Heart right ventricle (tissue), 16 donors: Measurements from ENCODE around the gene C16orf82. TPM values are rescaled to one million over a fixed set of nuclear protein-coding genes. Genes with fewer than 3 reads are reported as not detected.

Experiments used
- ATAC-seq, 8 donors: fragments of 200-7000 bp; cut with Tn5 transposase; one replicate each; pipeline ENCODE4 v1.9.1; 2020; ENCODE audit warnings: mild to moderate bottlenecking in 8 of 8, moderate library complexity in 8 of 8, moderate number of reproducible peaks in 1 of 8
- DNase-seq, 2 donors: peaks; one replicate each; pipeline ENCODE4 v3.0.0-alpha.2; 2020
- H3K27ac ChIP-seq, 10 donors: fragments of 200-600 bp; sonication (generic) in 2 of 10; one replicate each; pipeline versions ENCODE4 v1.5.0 to v1.8.0; 2020 to 2022; ENCODE audit warnings: mild to moderate bottlenecking in 3 of 10
- H3K27me3 ChIP-seq, 7 donors: fragments of 200-600 bp; one replicate each; pipeline ENCODE4 v1.8.0; 2021 to 2022; ENCODE audit warnings: mild to moderate bottlenecking in 2 of 7
- H3K36me3 ChIP-seq, 9 donors: fragments of 200-600 bp; sonication (generic) in 1 of 9; one replicate each; pipeline versions ENCODE4 v1.5.0 to v1.8.0; 2020 to 2022; ENCODE audit warnings: mild to moderate bottlenecking in 2 of 9
- H3K4me1 ChIP-seq, 9 donors: fragments of 200-600 bp; sonication (generic) in 1 of 9; one replicate each; pipeline versions ENCODE4 v1.5.0 to v1.8.0; 2020 to 2022; ENCODE audit warnings: mild to moderate bottlenecking in 4 of 9
- H3K4me3 ChIP-seq, 10 donors: fragments of 200-600 bp; sonication (generic) in 2 of 10; one replicate each; pipeline versions ENCODE4 v1.5.0 to v1.8.0; 2020 to 2022; ENCODE audit warnings: mild to moderate bottlenecking in 7 of 10, moderate library complexity in 2 of 10
- H3K9me3 ChIP-seq, 11 donors: fragments of 200-600 bp in 10 of 11; sonication (generic) in 2 of 11; one replicate each; pipeline versions ENCODE4 v1.5.0 to v1.8.0; 2013 to 2022; ENCODE audit warnings: mild to moderate bottlenecking in 2 of 11, control low read depth in 1 of 11, moderate library complexity in 1 of 11
- CTCF ChIP-seq, 9 donors: fragments of 200-600 bp; sonication (generic) in 2 of 9; IDR thresholded peaks; one replicate each; pipeline versions ENCODE4 v1.5.0 to v1.8.0; 2021 to 2022; ENCODE audit warnings: antibody characterized with exemption in 9 of 9, mild to moderate bottlenecking in 5 of 9, moderate library complexity in 1 of 9
- WGBS, 2 donors: extraction: QIAGEN DNeasy Blood & Tissue Kit; methylation state at CpG; one replicate each; pipeline ENCODE4 v1.1.7; 2013; ENCODE audit warnings: inconsistent platforms in 1 of 2; 5-methylcytosine and 5-hydroxymethylcytosine counted together
- intact Hi-C, 10 donors: fragments of 100-400 bp; cut with DNase I; formaldehyde crosslinking; loops; one replicate each; pipeline versions ENCODE4 v1.11.1 to v1.14.2; 2022
- polyA plus RNA-seq, 2 donors: library from polyadenylated mRNA; stranded (reverse); fragments of 200-250 nt; gene quantifications; one replicate each; pipeline ENCODE4 v1.2.3, GENCODE V29; 2013
- total RNA-seq, 10 donors: library from RNA; stranded (reverse); fragmentation: NEBNext Ultra II Directional in 3 of 10; extraction: Animal tissue kit (Norgen Biotek cat#: 25700) in 3 of 10; gene quantifications; one replicate each; pipeline versions ENCODE4 v1.2.1 to v1.2.4, GENCODE V29; 2021 to 2023
- donor health status: Arrhythmogenic right ventricular cardiomyopathy.
- donor health status: ischemic (EF 13 %, LVEDD 7.1; RV severe dilation, severe dysfunction).
- donor health status: healthy with polysubstance abuse.
- donor health status: DM: no; HTN: yes; CAD: no.
- donor health status: DM: no; HTN: no; CAD: no.
- donor health status: ischemic (EF 25% LVEDD 6.9; RV normal size, moderate dysfunction).
- donor health status: ischemic (EF 25% LVEDD 5.7; RV mildly dilated, moderate dysfunction).
- donor health status: healthy.
- donor health status: DM: yes; HTN: yes; CAD: no.
- donor health status: Ischemic cardiomyopathy.
- donor health status: ischemic (EF 35%, LVEDD 5.7; RV mildly dilated, moderate dysfunction).
- donor health status: nonischemic (EF 11% LVEDD 7.7; RV severe dilation, severe dysfunction).
- donor health status: DM: yes; HTN: yes; CAD: no.
- donor health status: PGD.
- donor health status: ischemic (EF 29% LVEDD 5.4; RV normal size, mild dysfunction).
- donor health status: nonischemic (EF 23%, LVEDD 6.1; RV moderate dilation, normal function).

Gene C16orf82
- total and polyA plus RNA-seq, 12 donors, result not detected

GRCh38 chr16:27052007-27052406 is 14.7 kb upstream of the C16orf82 start:
- no peak for DNase-seq
- no peaks in the 10 kb centered on the region for H3K4me1 ChIP-seq
- no peak for TF ChIP-seq CTCF (IDR thresholded peaks at IDR 0.05)
- intact Hi-C loops, result no loop called here
- no peak overlapping the region for H3K4me3 ChIP-seq
- no peaks in the 10 kb centered on the region for H3K36me3 ChIP-seq
- WGBS, 2 donors, result 85 to 89% methylated on average over 16 of the region's 16 CpGs
- no peak for ATAC-seq
- no peak overlapping the region for H3K27ac ChIP-seq
- H3K9me3 ChIP-seq, result peaks cover 0 to 10% (median 0%) of the 10 kb centered on the region in 11 donors
- peaks cover 0 to 16% (median 6%) of the 10 kb centered on the region in 7 donors for H3K27me3 ChIP-seq

GRCh38 chr16:27053996-27054395 is 12.7 kb upstream of the C16orf82 start:
- intact Hi-C loops, result no loop called here
- ATAC-seq, result no peak
- H3K27ac ChIP-seq, result no peak overlapping the region
- WGBS, 2 donors, result 92 to 96% methylated on average over 3 of the region's 3 CpGs
- H3K4me3 ChIP-seq, result no peak overlapping the region
- H3K27me3 ChIP-seq, result peaks cover 0 to 13% (median 4%) of the 10 kb centered on the region in 7 donors
- DNase-seq, result no peak
- H3K36me3 ChIP-seq, result no peaks in the 10 kb centered on the region
- H3K9me3 ChIP-seq, result peaks cover 0 to 10% (median 0%) of the 10 kb centered on the region in 11 donors
- no peak for TF ChIP-seq CTCF (IDR thresholded peaks at IDR 0.05)
- H3K4me1 ChIP-seq, result no peaks in the 10 kb centered on the region

GRCh38 chr16:27058299-27058698 is 8.4 kb upstream of the C16orf82 start:
- no peaks in the 10 kb centered on the region for H3K36me3 ChIP-seq
- ATAC-seq (no peak), DNase-seq (no peak)
- no peak for TF ChIP-seq CTCF (IDR thresholded peaks at IDR 0.05)
- no peaks in the 10 kb centered on the region for H3K4me1 ChIP-seq
- intact Hi-C loops, result no loop called here
- H3K9me3 ChIP-seq, result peaks cover 0 to 10% (median 0%) of the 10 kb centered on the region in 11 donors
- no peak overlapping the region for H3K4me3 ChIP-seq
- WGBS, 2 donors, result 71 to 78% methylated on average over 3 of the region's 3 CpGs
- peaks cover 0 to 7% (median 3%) of the 10 kb centered on the region in 7 donors for H3K27me3 ChIP-seq
- H3K27ac ChIP-seq, result no peak overlapping the region

- ATAC-seq (no peak), DNase-seq (no peak)
- Histone ChIP-seq H3K36me3 (no peaks in the 10 kb centered on the region), H3K9me3 (peaks cover 0 to 16% (median 0%) of the 10 kb centered on the region in 11 donors), H3K4me3 (no peak overlapping the region), H3K4me1 (no peaks in the 10 kb centered on the region), H3K27me3 (peaks cover 0 to 29% (median 17%) of the 10 kb centered on the region in 7 donors), H3K27ac (no peak overlapping the region)
- 82 to 85% methylated on average over 6 of the region's 6 CpGs for WGBS, 2 donors
- intact Hi-C loops, result no loop called here
- no peak for TF ChIP-seq CTCF (IDR thresholded peaks at IDR 0.05)
Measured at GRCh38 chr16:27070776-27071175, 4.0 kb downstream of the C16orf82 start.
